Activated CD4-positive, alpha-beta T cell treated with anti-CD3 and anti-CD28 coated beads, Interleukin-2, amount 50 U/mL, for 48 hours (primary cell): Measurements from ENCODE around the gene GDF7.

Source experiments
- DNase-seq, 2 experiments: peaks; one replicate each; pipeline ENCODE4 v3.0.0-alpha.2; 2020

GDF7 gene

DNA sequence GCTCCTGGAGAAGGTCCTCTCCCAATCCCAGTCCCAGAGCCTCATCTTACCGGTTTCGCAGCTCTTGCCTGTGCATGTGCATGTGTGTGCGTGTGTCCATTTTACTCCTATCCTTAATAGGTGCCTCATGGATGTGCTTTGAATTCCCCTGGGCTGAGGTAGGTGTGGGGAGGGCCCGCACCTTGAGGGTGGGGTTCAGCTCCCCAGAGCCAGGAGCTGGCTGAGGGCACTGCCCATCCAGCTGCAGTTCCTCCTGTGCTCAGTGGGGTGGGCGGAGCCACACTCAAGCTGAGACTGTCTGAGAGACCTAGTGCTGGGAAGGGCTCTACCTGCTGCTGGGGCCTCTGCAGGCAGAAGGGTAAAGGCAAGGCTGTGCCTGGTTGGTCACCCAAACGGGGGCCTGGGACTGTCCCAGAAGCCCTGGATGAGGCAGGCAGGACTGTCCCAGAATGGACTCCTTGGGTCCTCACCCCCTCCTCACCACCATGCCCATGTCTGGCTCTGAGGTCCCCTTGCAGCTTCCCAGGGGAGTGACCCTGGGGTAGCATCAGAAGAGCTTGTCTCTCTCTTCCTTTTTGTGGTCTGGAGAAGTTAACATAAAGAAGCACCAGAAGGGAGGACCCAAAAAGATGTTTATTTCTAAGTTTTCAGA lies 8.9 kb downstream of the GDF7 start:
- no peak for DNase-seq

DNA sequence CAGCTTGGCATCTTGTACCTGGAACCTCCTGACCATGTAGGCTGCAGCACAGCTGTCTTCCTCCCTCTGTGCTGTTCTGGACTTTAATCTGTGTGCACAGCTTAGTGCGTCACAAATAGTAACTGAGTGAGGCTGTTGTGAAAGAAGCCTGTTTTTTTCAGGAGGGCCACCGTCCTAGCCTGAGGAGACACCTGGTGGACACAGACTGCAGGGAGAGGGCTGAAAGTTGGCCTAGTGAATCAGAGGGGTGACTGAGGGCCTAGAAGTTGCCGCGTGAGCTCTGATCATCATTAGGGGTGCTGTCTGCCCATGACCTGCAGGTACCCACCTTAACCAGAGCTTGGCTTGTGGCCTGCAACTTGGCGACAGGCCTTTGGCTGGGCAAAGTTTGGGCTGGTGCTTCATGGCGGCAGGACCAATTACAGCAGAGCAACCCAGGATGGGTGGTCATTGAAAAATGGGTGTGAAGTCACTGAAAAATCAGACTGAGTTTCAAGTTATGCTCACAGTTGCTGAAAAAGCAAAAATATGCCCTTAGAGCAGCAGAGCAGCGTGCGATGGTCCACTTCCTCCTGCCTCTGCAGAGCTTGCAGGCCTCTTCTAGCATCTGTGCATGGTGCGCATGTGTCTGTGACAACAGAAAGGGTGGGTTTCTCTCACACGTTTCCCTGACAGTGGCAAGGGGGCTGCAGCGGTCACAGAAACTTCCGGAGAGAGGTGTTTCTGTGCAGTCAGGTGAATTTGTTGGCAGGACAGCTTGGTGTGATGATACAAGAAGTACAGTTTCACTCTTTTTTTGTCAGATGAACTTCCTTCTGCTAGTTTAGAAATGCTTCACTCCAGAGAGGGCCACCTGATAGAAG lies 9.6 kb downstream of the GDF7 start:
- DNase-seq, result no peak

DNA sequence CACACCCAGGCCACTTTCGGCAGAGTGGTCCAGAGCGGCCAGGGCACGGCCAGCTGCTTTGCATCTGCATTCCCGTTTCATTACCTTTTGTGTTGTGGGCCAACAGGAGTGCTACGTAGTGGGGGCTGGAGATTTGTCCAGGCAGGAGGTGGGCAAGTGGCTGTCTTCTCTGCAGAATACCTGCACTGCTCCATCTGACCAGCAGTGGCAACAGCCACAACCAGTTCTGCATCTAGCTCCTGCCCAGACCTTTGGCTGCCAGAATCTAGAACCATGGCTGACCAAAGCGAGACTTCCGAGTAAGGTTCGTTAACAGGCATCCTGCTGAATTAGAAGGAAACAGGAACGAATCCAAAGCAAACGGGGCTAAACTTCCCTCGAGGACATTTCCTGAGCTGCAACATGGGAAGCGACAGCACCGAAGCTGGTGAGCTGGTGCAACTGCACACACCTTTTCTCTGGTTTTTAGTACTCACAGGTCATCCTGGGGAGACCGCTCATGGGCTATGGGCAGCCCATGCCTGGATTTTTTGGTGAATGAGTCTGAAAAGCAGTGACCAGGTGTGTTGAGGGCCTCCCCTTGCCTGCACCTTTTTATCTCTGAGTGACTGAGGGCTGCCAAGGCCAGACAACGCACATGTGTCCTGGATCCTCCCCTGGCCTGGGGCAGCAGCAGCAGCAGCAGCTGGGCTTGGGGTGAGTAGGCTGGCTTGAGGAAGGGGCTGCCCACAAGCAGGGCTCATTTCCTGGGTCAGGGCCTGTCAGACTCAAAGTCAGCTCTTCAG lies 10.5 kb downstream of the GDF7 start:
- no peak for DNase-seq

DNA sequence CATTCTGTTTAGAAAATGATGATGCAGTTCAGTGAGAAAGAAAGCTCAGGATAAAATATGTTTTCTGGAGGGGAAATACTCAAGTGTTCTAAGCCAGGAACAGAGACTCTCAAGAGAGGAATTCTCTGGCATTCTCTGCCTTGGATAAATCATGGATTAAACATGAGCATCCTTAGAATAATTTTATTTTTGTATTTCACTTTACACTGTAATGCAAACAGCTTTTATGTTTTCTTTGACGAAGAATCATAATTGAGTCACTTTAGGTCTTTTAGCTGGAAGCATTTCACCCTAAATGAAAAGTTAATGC lies 11.1 kb downstream of the GDF7 start:
- no peak for DNase-seq

DNA sequence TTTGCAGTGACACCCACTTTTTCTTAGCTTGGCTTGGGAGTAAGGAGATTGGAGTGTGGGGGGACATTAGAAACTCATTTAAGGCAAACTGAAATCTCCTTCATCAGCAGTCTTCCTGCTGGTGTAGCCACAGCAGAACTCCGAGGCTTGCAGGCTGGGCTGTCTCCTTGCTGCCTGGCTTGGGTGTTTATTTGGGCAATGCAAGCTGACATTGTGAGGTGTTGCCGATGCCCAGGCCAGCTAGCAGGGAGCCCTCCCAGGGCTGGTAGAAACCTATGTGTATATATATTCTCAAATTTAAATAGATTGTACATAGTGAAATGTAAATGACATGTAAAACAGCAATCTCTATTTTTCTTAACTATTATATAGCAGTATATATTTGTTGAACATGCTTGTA lies 11.8 kb downstream of the GDF7 start:
- DNase-seq, result no peak

DNA sequence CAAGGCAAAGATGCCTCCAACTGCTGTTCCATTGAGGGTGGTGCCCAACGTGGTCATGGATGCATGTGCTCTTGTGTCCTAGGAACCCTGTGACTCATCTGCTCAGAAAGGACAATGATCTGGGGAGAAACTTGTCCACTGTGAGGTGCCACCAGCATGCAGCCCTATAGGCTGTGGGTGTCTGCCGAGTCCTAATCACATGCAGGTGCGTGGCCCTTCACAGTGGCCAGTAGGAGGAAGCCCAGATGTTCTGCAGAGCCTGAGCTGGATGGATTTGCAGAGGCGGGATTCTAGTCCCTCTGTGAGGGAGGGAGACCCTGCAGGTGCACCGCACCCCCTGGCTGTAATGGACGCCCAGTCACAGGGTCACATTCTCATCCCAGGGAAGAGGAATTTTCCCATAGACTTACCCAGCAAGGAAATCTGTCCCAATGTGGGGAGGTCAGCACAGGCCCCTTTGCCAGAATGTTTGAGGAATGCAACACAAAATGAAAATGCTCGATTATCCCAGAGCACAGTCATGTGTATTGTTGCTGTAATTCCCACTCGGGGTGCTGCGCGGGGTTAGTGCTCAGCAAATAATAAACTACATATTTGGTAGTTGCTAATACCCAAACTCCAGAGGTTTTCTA lies 13.9 kb downstream of the GDF7 start:
- no peak for DNase-seq

DNA sequence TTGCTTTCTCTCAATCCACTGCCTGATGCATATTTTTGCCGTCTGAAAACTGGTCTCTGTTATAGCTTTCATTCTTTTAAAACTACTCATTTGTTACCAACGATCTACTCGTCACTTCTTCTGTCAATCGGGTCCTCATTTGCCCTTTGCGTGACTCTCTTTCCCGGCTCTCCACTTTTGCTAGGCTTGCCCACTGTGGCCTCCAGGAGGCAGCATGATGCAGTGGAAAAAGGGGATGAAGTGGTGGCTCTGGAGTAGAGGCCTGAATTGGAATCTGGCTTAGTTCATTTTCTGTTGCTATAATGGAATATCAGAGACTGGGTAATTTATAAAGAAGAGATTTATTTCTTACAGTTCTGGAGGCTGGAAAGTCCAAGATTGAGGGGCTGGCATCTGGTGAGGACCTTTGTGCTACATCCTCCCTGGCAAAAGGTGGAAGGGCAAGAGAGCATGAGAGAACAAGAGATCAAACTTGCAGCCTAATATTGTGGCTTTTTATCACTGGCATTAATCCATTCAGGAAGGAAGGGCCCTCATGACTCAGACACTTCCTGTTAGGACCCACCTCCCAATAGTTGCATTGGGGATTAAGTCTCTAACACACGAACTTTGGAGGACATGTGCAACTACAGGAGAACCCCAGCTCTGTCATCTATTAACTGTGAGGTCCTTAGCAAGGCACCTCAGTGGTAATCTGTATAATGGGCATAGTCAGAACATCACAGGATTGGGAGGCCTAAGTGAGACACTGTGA lies 15.4 kb downstream of the GDF7 start:
- DNase-seq, result no peak

DNA sequence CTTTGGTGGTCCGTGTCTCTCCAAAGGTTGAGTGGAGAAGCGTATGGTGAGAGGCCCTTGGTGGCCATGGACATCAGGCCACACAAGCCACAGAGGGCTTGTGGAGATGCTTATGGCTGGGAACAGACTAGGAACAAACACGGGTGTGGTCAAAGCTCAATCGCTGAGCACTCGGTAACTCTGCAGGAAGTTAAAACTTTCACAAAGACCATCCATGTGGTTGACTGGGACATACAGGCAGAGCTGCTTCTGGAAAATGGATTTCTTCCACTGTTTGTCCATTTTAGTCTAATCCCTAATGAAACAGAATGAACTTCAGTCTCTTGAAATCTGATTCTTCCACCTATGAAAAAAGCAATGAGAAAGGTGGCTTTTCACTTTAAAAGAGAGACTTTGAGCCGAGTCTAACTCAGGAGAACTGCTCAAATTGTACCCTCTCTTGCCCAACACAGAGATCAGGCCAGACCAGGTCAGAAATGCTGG lies 17.7 kb downstream of the GDF7 start:
- DNase-seq, result no peak

DNA sequence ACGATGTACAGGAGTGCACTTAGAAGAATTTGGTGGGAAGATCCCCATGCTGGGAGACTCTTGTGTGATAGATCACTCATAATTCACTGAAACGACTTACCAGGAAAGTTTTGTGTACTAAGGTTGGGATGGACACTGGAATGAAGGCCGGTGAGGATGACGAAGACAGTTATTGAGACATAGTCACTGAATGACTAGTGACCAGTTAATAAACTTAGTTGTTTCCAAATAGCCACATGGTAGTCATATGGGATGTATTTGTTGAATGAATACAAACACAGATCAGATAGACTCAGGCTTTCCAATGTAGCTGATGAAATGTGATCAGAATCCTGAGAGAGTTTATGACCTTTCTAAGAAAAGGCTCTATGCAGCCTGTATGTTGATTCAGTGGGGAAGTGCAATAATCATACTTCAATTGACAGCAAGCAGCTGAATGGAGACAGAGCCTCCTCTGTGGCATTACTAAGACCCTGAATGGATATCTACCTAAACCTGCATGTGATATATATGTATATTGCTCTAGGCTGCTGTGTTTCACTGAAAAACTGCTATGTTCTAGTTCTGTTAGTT lies 20.4 kb downstream of the GDF7 start:
- DNase-seq, result no peak

DNA sequence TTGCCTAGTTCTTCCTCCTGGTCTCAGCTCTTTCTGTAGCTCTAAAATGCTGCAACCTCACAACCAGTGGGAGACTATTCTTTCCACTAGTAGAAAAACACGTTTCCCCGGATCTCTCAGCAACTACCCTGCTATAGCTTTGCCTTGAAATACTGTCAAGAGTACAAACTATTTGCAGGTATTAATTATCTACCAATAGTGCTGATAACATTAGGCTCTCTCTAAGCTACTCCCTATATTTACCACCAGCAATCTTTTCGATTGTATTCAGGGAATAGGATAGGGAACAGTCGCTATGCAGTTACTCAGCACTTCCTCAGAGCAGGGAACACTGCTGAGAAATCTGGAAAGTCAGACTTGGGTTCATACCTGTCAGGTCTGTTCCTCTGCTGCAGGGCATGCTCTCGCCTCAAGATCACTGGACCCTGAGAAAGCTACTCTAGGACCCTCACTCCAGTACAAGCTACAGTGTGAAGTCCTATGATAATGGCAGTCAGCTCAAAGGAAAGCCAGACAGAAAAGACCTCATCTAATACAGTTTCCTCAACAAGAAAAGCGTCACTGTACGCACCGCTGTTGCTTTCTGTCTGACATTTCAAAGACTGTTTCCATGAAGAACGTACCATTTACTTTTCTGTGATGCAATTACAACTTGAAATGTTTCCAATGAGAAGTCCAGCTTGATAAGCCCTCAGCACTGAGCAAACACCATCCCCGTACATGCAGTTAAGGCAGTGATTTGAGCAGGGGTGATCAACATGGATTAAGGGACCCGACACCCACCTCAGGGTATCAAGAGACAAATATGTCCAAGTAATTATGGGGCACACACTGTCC lies 22.7 kb downstream of the GDF7 start:
- DNase-seq, result no peak

DNA sequence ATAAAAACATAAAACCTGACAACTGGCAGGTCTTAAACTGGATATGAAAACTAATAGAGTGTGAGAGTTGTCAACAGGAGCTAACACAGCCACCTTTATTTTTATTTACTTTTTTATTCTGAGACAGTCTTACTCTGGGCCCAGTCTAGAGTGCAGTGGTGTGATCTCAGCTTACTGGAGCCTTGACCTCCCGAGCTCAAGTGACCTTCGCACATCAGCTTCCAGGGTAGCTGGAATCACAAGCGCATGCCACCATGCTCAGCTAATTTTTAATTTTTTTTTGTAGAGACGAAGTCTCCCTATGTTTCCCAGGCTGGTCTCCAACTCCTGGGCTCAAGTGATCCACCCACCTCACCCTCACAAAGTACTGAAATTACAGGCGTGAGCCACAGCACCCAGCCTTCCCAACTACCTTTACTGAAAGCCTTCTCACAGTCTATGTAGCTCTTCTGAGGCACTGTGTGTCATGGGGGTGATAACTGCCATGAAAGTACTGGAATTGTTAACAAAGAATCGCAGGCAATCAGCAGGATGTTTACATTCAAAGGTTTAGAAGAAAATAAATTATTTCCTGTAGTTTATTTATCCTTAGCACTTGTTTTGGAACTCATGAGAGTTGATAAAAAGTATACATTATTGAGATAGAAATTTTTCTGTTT lies 24.3 kb downstream of the GDF7 start:
- no peak for DNase-seq

DNA sequence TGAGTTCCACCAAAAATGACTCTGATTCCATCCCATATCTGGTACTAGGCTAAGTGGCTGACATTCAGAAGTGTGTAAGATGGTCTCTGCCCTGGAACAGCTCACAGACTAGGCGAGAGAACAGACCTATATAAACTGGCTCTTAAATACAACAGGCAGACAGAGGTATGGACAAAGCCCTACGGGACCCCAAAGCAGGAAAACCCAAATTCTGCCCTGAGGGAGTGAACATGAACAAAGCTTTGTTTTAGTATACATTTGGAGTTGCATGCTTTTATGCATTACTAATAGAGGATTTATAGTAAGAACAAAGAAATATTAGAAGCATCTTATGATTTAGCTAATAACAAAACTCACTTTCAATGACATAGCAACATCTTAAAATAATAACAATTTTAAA lies 25.1 kb downstream of the GDF7 start:
- no peak for DNase-seq

DNA sequence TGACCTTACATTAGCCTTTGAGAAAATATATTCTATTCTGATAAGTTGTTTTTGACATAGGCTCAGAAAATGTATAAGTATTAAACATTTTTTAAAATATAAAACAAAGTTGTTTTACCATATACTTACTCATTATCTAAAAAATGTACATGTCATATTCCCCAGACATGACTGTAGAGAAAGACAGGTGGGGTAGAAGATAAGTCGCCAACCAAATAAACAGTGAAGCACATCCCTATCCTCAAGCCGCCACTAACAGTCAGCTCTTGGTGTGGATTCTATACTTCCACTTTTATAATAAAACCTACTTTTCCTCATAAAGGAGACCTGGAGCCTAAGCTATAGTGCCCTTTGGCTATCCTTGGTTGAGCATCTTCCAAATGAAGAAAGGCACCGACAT lies 26.4 kb downstream of the GDF7 start:
- no peak for DNase-seq

DNA sequence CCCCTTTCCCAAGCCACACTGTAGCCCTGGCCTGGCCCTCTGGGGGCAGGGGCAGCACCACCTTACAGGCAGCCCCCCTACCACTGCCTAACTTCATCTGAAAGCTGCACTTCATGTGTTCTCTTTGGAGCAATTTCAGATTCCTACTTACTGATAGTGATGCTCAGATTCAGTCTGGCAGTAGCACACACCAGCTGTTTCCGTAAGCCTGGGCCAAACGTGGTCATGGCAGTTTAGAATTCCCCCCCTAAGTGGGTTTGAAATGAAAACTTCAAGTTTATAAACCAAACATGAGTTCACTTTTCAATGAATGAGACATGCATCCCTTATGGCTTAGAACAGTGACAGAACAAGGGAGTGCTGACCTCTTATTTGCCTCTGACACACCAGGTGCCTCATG lies 29.4 kb downstream of the GDF7 start:
- no peak for DNase-seq

DNA sequence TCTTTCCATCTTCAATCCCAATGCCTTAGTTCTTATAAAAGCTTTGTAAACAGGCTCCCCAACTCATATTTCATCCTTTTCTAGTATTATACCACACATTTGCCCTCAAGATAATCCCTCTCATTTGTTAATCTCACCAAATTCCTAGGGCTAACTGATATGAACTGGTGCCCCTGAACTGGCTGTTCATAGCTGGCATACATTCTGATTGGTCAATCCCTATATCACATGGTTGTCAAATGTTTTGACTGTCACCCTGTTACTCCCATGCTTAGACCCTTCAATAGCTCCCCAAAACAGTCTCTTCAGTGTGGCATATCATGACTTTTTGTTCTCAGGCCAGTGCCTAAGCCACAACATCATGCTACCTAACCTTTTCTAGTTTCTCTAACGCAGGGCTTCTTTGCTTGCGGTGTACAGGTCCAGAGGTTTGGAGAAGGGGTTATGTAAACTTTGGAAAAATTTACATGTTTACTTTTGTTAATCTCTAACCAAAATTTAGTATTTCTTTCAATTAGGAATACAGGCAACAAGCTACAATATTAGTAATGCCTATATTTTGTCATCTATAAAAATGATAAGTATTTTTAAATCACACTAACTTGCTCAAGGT lies 30.5 kb downstream of the GDF7 start:
- DNase-seq, result no peak

DNA sequence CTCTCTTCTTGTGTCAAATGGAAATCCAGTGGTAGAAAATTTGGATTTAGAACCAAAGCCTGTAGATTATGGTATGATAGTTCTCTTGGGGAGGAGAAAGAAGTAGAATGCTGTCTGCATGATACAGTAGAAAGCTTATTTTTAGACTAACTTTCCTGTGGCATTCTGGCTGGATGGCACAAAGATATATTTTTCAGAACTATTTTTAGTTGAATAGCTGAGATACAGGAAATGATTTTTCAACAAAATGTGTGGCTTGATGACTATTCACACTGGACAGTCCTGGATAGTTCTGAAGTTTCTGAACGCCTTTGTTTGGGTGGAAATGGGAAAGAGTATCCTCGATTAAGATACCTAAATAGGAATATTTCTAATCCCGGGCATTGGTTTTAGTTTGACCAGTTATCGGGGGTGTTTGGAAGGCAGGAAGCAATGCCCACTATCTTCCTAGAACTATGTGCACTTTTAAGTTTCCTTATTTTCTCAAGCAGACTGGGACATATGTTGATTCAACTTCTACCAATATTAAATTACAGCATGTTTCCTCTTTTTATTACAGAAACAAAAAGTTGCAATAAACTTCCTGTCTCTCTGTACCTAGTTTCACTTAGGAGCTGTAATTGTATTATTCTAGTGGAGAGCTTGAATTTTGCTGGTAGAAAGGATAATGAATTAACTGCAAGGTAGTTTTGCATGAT lies 32.1 kb downstream of the GDF7 start:
- DNase-seq, result no peak

DNA sequence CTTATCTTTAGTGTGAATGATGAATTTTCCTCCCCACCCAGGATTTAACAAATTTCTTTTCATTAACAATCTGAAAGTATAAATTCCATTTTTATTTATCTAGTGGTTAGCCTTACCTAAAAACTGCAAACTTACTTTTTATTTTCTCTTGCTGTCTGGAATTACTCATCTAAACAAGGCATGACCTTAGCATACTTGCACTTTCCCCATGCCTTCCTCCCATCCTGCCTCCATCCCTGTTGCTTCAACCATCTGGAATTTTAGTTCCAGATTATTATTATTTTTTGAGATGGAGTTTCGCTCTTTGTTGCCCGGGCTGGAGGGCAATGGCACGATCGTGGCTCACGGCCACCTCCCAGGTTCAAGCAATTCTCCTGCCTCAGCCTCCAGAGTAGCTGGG lies 35.6 kb downstream of the GDF7 start:
- no peak for DNase-seq

DNA sequence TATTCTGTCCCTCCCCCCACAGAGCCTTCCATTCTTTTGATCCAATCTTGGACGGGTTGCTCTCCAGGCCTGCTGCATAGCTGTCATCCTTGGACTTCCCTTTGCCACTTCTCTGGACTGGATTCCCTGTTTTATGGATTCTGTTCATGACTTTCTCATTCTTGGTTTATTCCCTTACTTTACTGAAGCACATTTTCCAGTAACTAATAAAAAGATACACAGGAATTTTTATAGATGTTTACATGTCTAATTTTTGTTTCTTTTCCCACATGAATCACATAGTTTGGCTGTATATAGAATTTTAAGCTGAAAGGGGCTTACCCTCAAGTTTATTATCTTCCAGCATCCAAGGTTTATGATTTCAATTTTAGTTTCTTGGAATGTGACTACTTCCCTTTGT lies 37.9 kb downstream of the GDF7 start:
- DNase-seq, result no peak

DNA sequence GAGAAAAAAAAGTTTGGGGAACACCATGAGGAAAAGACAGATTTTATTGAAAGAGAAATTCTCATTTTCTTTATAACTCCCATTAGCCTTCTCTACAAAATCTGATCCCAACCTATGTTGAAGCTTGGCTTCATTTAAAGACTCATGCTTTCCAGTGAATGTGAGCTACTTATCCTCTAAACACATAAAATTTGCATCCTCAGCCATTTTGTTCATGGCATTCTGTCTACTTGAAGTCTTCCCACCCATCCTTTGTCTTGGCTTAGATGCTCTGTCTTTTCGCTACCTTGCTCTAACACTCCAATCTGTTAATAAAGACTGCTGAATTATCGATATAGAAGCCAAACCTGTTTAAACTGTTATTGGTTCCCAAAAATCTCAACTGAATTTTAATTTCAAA lies 39.3 kb downstream of the GDF7 start:
- DNase-seq, result no peak

DNA sequence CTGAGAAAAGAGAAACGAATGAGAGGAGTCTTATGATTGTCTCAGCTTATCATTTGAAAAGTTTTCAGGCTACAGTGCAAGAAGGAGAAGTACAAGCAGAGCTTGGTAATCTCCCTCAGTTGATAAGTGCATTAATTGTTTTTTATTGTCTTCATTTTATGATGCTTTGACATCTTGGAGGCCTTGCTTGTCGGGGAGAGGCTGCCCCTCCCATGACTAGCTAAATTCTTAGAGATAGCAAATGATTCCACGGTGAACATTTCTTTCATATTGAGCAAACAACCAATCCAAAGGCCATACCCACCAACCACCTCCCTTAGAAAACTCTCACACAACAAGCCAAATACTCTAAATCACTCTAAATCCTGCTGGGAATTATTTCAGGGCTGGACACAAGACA lies 39.8 kb downstream of the GDF7 start:
- no peak for DNase-seq
